Parathyroid adenoma (tissue), 2 donors: ENCODE data around the gene CCNG2.

Experiments used
- H2AFZ ChIP-seq: fragments of 300-600 bp; sonication (generic); one replicate; pipeline ENCODE4 v1.7.0; 2017; ENCODE audit warnings: antibody characterized with exemption, mild to moderate bottlenecking
- H3K27ac ChIP-seq: fragments of 300-600 bp; sonication (generic); one replicate; pipeline ENCODE4 v1.7.0; 2017
- H3K27me3 ChIP-seq: fragments of 300-600 bp; sonication (generic); one replicate; pipeline ENCODE4 v1.7.0; 2017; ENCODE audit warnings: low read length; ENCODE audit not compliant: control insufficient read depth, insufficient read depth
- H3K36me3 ChIP-seq: fragments of 300-600 bp; sonication (generic); one replicate; pipeline ENCODE4 v1.7.0; 2017; ENCODE audit warnings: low read length; ENCODE audit not compliant: control insufficient read depth, insufficient read depth
- H3K4me1 ChIP-seq: fragments of 300-600 bp; sonication (generic); one replicate; pipeline ENCODE4 v1.7.0; 2017; ENCODE audit warnings: control low read depth
- H3K4me2 ChIP-seq: fragments of 300-600 bp; sonication (generic); one replicate; pipeline ENCODE4 v1.7.0; 2017; ENCODE audit warnings: low read length
- H3K4me3 ChIP-seq: fragments of 300-600 bp; sonication (generic); one replicate; pipeline ENCODE4 v1.7.0; 2017; ENCODE audit warnings: low read depth, low read length
- H3K79me2 ChIP-seq: fragments of 300-600 bp; sonication (generic); one replicate; pipeline ENCODE4 v1.7.0; 2017; ENCODE audit warnings: control low read depth
- H3K9ac ChIP-seq: fragments of 300-600 bp; sonication (generic); one replicate; pipeline ENCODE4 v1.7.0; 2017; ENCODE audit warnings: mild to moderate bottlenecking
- H3K9me3 ChIP-seq: fragments of 300-600 bp; sonication (generic); one replicate; pipeline ENCODE4 v1.7.0; 2017; ENCODE audit warnings: low read length; ENCODE audit not compliant: control insufficient read depth
- TF ChIP-seq, protein P1 (sequence below): fragments of 300-600 bp; sonication (generic); IDR thresholded peaks from one replicate; pipeline ENCODE4 v1.7.0; 2017; ENCODE audit warnings: antibody characterized with exemption, mild to moderate bottlenecking
- donor health status: primary hyperparathyroidism.

Gene CCNG2

GRCh38 chr4:77154761-77155499, 2.1 kb upstream of the CCNG2 start:
- TF ChIP-seq, protein P1, sequence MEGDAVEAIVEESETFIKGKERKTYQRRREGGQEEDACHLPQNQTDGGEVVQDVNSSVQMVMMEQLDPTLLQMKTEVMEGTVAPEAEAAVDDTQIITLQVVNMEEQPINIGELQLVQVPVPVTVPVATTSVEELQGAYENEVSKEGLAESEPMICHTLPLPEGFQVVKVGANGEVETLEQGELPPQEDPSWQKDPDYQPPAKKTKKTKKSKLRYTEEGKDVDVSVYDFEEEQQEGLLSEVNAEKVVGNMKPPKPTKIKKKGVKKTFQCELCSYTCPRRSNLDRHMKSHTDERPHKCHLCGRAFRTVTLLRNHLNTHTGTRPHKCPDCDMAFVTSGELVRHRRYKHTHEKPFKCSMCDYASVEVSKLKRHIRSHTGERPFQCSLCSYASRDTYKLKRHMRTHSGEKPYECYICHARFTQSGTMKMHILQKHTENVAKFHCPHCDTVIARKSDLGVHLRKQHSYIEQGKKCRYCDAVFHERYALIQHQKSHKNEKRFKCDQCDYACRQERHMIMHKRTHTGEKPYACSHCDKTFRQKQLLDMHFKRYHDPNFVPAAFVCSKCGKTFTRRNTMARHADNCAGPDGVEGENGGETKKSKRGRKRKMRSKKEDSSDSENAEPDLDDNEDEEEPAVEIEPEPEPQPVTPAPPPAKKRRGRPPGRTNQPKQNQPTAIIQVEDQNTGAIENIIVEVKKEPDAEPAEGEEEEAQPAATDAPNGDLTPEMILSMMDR: no peak
- Histone ChIP-seq H3K27ac (peak overlapping the region; percentile 95), H3K36me3 (no peaks in the 10 kb centered on the region), H3K4me2 (peak overlapping the region; percentile 87), H3K27me3 (no peaks in the 10 kb centered on the region), H3K9ac (no peak overlapping the region), H3K79me2 (no peaks in the 10 kb centered on the region), H3K4me1 (peaks cover 16% of the 10 kb centered on the region), H2AFZ (peak overlapping the region; percentile 47), H3K9me3 (no peaks in the 10 kb centered on the region), H3K4me3 (peak overlapping the region; percentile 84)

GRCh38 chr4:77155631-77156452, 1.2 kb upstream of the CCNG2 start:
- Histone ChIP-seq H3K4me1 (peaks cover 16% of the 10 kb centered on the region), H3K36me3 (no peaks in the 10 kb centered on the region), H3K4me2 (peak overlapping the region; percentile 87), H3K9ac (no peak overlapping the region), H3K9me3 (no peaks in the 10 kb centered on the region), H3K27ac (peak overlapping the region; percentile 95), H3K79me2 (no peaks in the 10 kb centered on the region), H2AFZ (peak overlapping the region; percentile 47), H3K4me3 (peak overlapping the region; percentile 84), H3K27me3 (no peaks in the 10 kb centered on the region)
- TF ChIP-seq, protein P1: no peak

GRCh38 chr4:77156533-77156911, 485 bp upstream of the CCNG2 start:
- TF ChIP-seq, protein P1: no peak

DNA sequence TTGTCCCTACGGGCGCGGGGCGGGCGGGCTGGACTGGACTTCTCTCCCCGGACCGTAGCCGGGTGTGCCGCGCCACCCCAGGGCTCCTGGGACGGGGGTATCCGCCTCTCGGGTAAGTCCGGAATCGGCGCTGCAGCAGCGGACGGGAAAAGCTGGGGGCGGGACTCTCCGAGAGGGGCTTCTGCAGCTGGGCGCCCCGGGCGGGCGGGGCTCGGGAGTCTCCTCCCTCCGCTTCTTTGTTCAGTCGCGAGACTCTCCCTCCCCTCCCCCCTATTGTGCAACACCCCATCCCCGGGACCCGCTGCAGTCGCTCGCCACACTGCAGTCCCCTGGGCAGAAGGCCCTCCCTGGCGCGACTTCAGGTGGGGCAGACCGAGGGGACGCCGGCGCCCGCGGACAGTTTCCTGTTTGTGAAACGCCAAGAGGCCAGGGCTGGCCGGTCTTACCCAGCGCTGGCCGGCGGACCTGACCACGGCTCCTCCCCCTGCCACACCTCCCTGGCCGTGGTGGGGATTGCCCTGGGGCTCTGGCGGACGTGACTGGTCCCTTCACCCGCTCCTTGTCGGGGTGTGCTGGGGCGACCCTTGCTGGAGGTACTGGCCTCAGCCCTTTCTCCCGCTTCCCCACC, 966 bp downstream of the CCNG2 start:
- Histone ChIP-seq H3K9me3 (no peaks in the 10 kb centered on the region), H3K27me3 (no peaks in the 10 kb centered on the region), H3K27ac (peak overlapping the region; percentile 95), H2AFZ (peak overlapping the region; percentile 94), H3K9ac (peak overlapping the region; percentile 91), H3K4me1 (peaks cover 12% of the 10 kb centered on the region), H3K4me3 (peak overlapping the region; percentile 84), H3K36me3 (no peaks in the 10 kb centered on the region), H3K79me2 (no peaks in the 10 kb centered on the region), H3K4me2 (peak overlapping the region; percentile 87)
- TF ChIP-seq, protein P1: no peak

More at GRCh38 chr4:77156533-77156911, 485 bp upstream of the CCNG2 start:
- Histone ChIP-seq H3K4me3 (peak overlapping the region; percentile 84), H3K9me3 (no peaks in the 10 kb centered on the region), H3K4me1 (peaks cover 16% of the 10 kb centered on the region), H3K4me2 (peak overlapping the region; percentile 87), H3K27me3 (no peaks in the 10 kb centered on the region), H3K36me3 (no peaks in the 10 kb centered on the region), H3K9ac (no peak overlapping the region), H3K79me2 (no peaks in the 10 kb centered on the region), H3K27ac (peak overlapping the region; percentile 95), H2AFZ (peak overlapping the region; percentile 94)
